HepG2 (cell line): Measurements from ENCODE around the gene FAM170B. TPM values are rescaled to one million over a fixed set of nuclear protein-coding genes. Genes with fewer than 3 reads are reported as not detected.

ENCODE experiments used
- ATAC-seq: fragments of 200-7000 bp; cut with Tn5 transposase; 3 replicates; pipeline ENCODE4 v1.9.1; 2020; ENCODE audit warnings: mild to moderate bottlenecking, moderate library complexity
- BruUV-seq: library from RNA; stranded (reverse); fragments of 400-500 nt; replicated peaks from 2 replicates; lab custom pipeline; 2021; lab: Mats Ljungman, UMichigan
- CTCF ChIA-PET: fragments of 300-600 bp; formaldehyde crosslinking; extraction: SDS; loops from one replicate; lab custom pipeline; 2021; ENCODE audit warnings: low total read pairs, inconsistent platforms, low intra/inter-chr PET ratio; lab: Yijun Ruan, JAX
- POLR2A ChIA-PET: fragments of 350-600 bp; sonication (Branson Sonifier 250); formaldehyde crosslinking; loops from one replicate; lab custom pipeline; 2020; ENCODE audit warnings: antibody characterized with exemption, inconsistent platforms; lab: Yijun Ruan, JAX
- DNase-seq: peaks from one replicate; pipeline ENCODE4 v3.0.0-alpha.2; 2015; ENCODE audit warnings: low spot score
- FAIRE-seq: peaks from 3 replicates; lab custom pipeline; 2011; peaks lifted over from hg19 to GRCh38; lab: Jason Lieb, UNC
- H2AFZ ChIP-seq: one replicate; pipeline ENCODE4 v1.6.1; 2011; ENCODE audit warnings: low read length, inconsistent platforms
- H3K27ac ChIP-seq: fragments of 300-600 bp; 3 replicates; pipeline ENCODE4 v1.8.0; 2011; ENCODE audit warnings: mixed run types, mild to moderate bottlenecking, mixed read lengths, low read length, inconsistent platforms; ENCODE audit not compliant: insufficient read depth; ENCODE audit errors: extremely low read length
- H3K27me3 ChIP-seq, 2 experiments: fragments of 200-600 bp in 1 of 2; 2 replicates in 1 of 2; 3 replicates in 1 of 2; pipeline versions ENCODE4 v1.6.0 to v1.8.0; 2011; ENCODE audit warnings: low read length in 2 of 2, mild to moderate bottlenecking in 2 of 2, moderate library complexity in 2 of 2, inconsistent platforms in 1 of 2; ENCODE audit not compliant: insufficient read depth in 2 of 2, control insufficient read depth in 1 of 2
- H3K36me3 ChIP-seq, 2 experiments: fragments of 200-600 bp in 1 of 2; replicated peaks in 1 of 2; 2 replicates in 1 of 2; 3 replicates in 1 of 2; pipeline versions ENCODE4 v1.5.1 to v1.8.0; 2011; ENCODE audit warnings: low read length in 2 of 2, inconsistent platforms in 1 of 2; ENCODE audit not compliant: insufficient read depth in 2 of 2, control insufficient read depth in 1 of 2
- H3K4me1 ChIP-seq: 2 replicates; pipeline ENCODE4 v1.5.1; 2012; ENCODE audit warnings: low read length, inconsistent platforms; ENCODE audit not compliant: insufficient read depth
- H3K4me2 ChIP-seq: 2 replicates; pipeline ENCODE4 v1.6.0; 2011; ENCODE audit warnings: low read depth, low read length, inconsistent platforms
- H3K4me3 ChIP-seq, 3 experiments: fragments of 200-600 bp in 1 of 3; sonication (generic), shearing (Covaris generic) in 1 of 3; replicated peaks in 1 of 3; 2 replicates each; pipeline ENCODE4 v1.5.1; 2011 to 2016; ENCODE audit warnings: low read length in 3 of 3, inconsistent platforms in 2 of 3, low read depth in 2 of 3, mild to moderate bottlenecking in 2 of 3, control low read depth in 1 of 3, mixed read lengths in 1 of 3; ENCODE audit not compliant: insufficient read depth in 1 of 3
- H3K79me2 ChIP-seq: one replicate; pipeline ENCODE4 v1.6.1; 2011; ENCODE audit warnings: low read length, inconsistent platforms; ENCODE audit not compliant: insufficient read depth
- H3K9ac ChIP-seq: 2 replicates; pipeline ENCODE4 v1.6.0; 2011; ENCODE audit warnings: mild to moderate bottlenecking, low read depth, low read length, inconsistent platforms; ENCODE audit not compliant: insufficient read depth
- H3K9me3 ChIP-seq: 2 replicates; pipeline ENCODE4 v1.5.1; 2012; ENCODE audit warnings: mild to moderate bottlenecking, low read length
- H4K20me1 ChIP-seq: 2 replicates; pipeline ENCODE4 v1.6.0; 2011; ENCODE audit warnings: inconsistent platforms, mild to moderate bottlenecking, low read length, moderate library complexity; ENCODE audit not compliant: insufficient read depth
- HNRNPK ChIP-seq: fragments of 200-400 bp; formaldehyde crosslinking; IDR thresholded peaks from 2 replicates; pipeline ENCODE4 v1.6.1; 2018; ENCODE audit warnings: low read length, low read depth, moderate library complexity, mild to moderate bottlenecking; ENCODE audit not compliant: poor library complexity, severe bottlenecking
- NCOA5 ChIP-seq: sonication (generic); formaldehyde crosslinking; IDR thresholded peaks from 2 replicates; pipeline ENCODE4 v1.4.0; 2020; ENCODE audit warnings: missing genetic modification reagents
- SAP130 ChIP-seq: IDR thresholded peaks from 2 replicates; pipeline ENCODE4 v1.6.1; 2016; ENCODE audit warnings: low read depth
- SOX6 ChIP-seq, 2 experiments: fragments of 450-650 bp in 1 of 2; sonication (generic) in 1 of 2; formaldehyde crosslinking in 1 of 2; IDR thresholded peaks; 2 replicates each; pipeline versions ENCODE4 v1.4.0 to v1.6.1; 2017 to 2020; ENCODE audit warnings: antibody characterized with exemption in 1 of 2, mild to moderate bottlenecking in 1 of 2, missing genetic modification reagents in 1 of 2
- ZNF24 ChIP-seq: fragments of 450-650 bp; IDR thresholded peaks from 2 replicates; pipeline ENCODE4 v1.6.1; 2017; ENCODE audit warnings: antibody characterized with exemption, mild to moderate bottlenecking
- WGBS: methylation state at CpG from one replicate; pipeline ENCODE4 v1.1.6; 2017; ENCODE audit warnings: low lambda C conversion rate; 5-methylcytosine and 5-hydroxymethylcytosine counted together
- in situ Hi-C: cut with HindIII; loops from 2 replicates; pipeline ENCODE4 v1.10.0; 2017; ENCODE audit warnings: low pct_unique_long_range_greater_than_20kb; ENCODE audit not compliant: extremely low pct_ligation_motif_present
- intact Hi-C: fragments of 100-400 bp; cut with micrococcal nuclease; formaldehyde crosslinking; loops from one replicate; pipeline ENCODE4 v1.10.0; 2022; ENCODE audit not compliant: unreplicated experiment
- polyA plus RNA-seq, 8 experiments: library from polyadenylated mRNA; depleted of rRNA in 3 of 8; stranded (reverse) in 7 of 8; unstranded in 1 of 8; fragments of >200 nt; fragmentation: Illumina TruSeq in 4 of 8; extraction: Trizol in 4 of 8; gene quantifications; 2 replicates each; pipeline versions ENCODE4 v1.2.1 to v1.2.3, GENCODE V29; 2011 to 2016; ENCODE audit warnings: low read depth in 4 of 8, missing spikeins in 1 of 8, mixed read lengths in 1 of 8; ENCODE audit not compliant: insufficient read depth in 1 of 8
- total RNA-seq, 5 experiments: library from RNA; depleted of rRNA; stranded (reverse); fragments of >200 nt; fragmentation: Illumina TruSeq; extraction: Trizol; gene quantifications; 2 replicates each; pipeline ENCODE4 v1.2.3, GENCODE V29; 2016; ENCODE audit warnings: low read depth in 1 of 5
- TF ChIP-seq, protein P1 (sequence below): sonication (generic); formaldehyde crosslinking; IDR thresholded peaks from 2 replicates; pipeline ENCODE4 v1.4.0; 2020; ENCODE audit warnings: low read depth, missing genetic modification reagents

FAM170B gene
- total and polyA plus RNA-seq, 2 of the 13 experiments (the other 11 are each of a cell fraction or from before 2014, with no cell fraction given): not detected

DNA sequence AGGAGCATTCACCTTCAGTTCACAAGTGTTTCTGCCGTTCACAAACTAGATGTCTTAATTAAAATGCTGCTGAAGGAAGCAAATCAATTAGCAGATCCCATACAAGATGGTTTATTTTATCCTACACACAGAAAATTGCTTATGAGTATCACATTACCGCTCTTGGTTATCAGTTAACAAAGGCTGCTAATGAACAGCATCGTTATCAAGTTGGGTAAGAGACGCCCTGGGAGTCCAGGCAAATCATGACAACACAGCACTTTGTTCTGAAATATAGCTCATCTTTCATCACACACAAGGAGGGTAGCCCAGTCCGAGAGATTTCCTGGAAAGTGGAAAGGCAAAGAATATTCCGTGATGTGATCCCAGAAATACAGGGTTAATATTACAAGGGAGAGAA, 20.8 kb upstream of the FAM170B start:
- TF ChIP-seq NCOA5 (CRISPR knock-in tag) (no peak), ZNF24 (no peak), SAP130 (CRISPR knock-in tag) (no peak), HNRNPK (no peak), SOX6 (IDR thresholded peaks at IDR 0.05) (no peak), SOX6 (CRISPR knock-in tag; IDR thresholded peaks at IDR 0.05) (no peak)
- TF ChIP-seq, protein P1, sequence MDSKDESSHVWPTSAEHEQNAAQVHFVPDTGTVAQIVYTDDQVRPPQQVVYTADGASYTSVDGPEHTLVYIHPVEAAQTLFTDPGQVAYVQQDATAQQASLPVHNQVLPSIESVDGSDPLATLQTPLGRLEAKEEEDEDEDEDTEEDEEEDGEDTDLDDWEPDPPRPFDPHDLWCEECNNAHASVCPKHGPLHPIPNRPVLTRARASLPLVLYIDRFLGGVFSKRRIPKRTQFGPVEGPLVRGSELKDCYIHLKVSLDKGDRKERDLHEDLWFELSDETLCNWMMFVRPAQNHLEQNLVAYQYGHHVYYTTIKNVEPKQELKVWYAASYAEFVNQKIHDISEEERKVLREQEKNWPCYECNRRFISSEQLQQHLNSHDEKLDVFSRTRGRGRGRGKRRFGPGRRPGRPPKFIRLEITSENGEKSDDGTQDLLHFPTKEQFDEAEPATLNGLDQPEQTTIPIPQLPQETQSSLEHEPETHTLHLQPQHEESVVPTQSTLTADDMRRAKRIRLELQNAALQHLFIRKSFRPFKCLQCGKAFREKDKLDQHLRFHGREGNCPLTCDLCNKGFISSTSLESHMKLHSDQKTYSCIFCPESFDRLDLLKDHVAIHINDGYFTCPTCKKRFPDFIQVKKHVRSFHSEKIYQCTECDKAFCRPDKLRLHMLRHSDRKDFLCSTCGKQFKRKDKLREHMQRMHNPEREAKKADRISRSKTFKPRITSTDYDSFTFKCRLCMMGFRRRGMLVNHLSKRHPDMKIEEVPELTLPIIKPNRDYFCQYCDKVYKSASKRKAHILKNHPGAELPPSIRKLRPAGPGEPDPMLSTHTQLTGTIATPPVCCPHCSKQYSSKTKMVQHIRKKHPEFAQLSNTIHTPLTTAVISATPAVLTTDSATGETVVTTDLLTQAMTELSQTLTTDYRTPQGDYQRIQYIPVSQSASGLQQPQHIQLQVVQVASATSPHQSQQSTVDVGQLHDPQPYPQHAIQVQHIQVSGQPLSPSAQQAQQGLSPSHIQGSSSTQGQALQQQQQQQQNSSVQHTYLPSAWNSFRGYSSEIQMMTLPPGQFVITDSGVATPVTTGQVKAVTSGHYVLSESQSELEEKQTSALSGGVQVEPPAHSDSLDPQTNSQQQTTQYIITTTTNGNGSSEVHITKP (CRISPR knock-in tag): no peak
- Histone ChIP-seq H3K4me3 (no peak overlapping the region), H3K79me2 (no peaks in the 10 kb centered on the region), H4K20me1 (no peaks in the 10 kb centered on the region), H2AFZ (no peak overlapping the region), H3K27ac (no peak overlapping the region), H3K9me3 (no peaks in the 10 kb centered on the region), H3K4me2 (no peak overlapping the region), H3K27me3 (no peaks in the 10 kb centered on the region; a peak in 1 of 5 replicates), H3K4me1 (no peaks in the 10 kb centered on the region), H3K9ac (no peak overlapping the region), H3K36me3 (no peaks in the 10 kb centered on the region)
- no TSS peak for BruUV-seq
- intact Hi-C loops: no loop called here
- ChIA-PET POLR2A (no interaction called here), CTCF (no interaction called here)
- FAIRE-seq (no peak), DNase-seq (no peak), ATAC-seq (no peak)
- 11% methylated on average over 6 of the region's 6 CpGs for whole genome bisulfite sequencing
- in situ Hi-C loops: no loop called here
